Stomach (tissue), 9 donors: ENCODE results near the gene SYCP2. TPM values are rescaled to one million over a fixed set of nuclear protein-coding genes. Genes with fewer than 3 reads are reported as not detected.

Experiments used
- DNase-seq, 2 donors: peaks; one replicate each; pipeline versions ENCODE4 v3.0.0 to v3.0.0-alpha.2; 2013 to 2019
- H3K27ac ChIP-seq, 5 donors: fragments of 200-600 bp in 4 of 5; sonication (generic) in 4 of 5; one replicate each; pipeline ENCODE4 v1.5.1; 2013 to 2019; ENCODE audit warnings: mild to moderate bottlenecking in 1 of 5, moderate library complexity in 1 of 5
- H3K27me3 ChIP-seq, 3 donors: fragments of 200-600 bp; sonication (generic); one replicate each; pipeline ENCODE4 v1.5.1; 2017 to 2019; ENCODE audit warnings: mixed run types in 1 of 3
- H3K36me3 ChIP-seq, 4 donors: fragments of 200-600 bp; sonication (generic); 1 replicate in 3 of 4; 2 replicates in 1 of 4; pipeline ENCODE4 v1.5.1; 2016 to 2019
- H3K4me1 ChIP-seq, 4 donors: fragments of 200-600 bp; sonication (generic); one replicate each; pipeline ENCODE4 v1.5.1; 2016 to 2019
- H3K4me3 ChIP-seq, 4 donors: fragments of 200-600 bp; sonication (generic) in 3 of 4; one replicate each; pipeline ENCODE4 v1.5.1; 2016 to 2019; ENCODE audit warnings: mild to moderate bottlenecking in 1 of 4
- H3K9me3 ChIP-seq, 4 donors: fragments of 200-600 bp; sonication (generic); one replicate each; pipeline ENCODE4 v1.5.1; 2016 to 2019
- EP300 ChIP-seq: sonication (generic); formaldehyde crosslinking; IDR thresholded peaks from one replicate; pipeline ENCODE4 v1.6.1; 2017; ENCODE audit warnings: antibody characterized with exemption
- POLR2A ChIP-seq, 4 donors: fragments of 450-650 bp; IDR thresholded peaks; one replicate each; pipeline ENCODE4 v1.6.1; 2016; ENCODE audit warnings: antibody characterized with exemption in 4 of 4, control low read depth in 2 of 4, mild to moderate bottlenecking in 1 of 4, moderate library complexity in 1 of 4
- POLR2AphosphoS5 ChIP-seq, 3 donors: sonication (generic); formaldehyde crosslinking; IDR thresholded peaks; one replicate each; pipeline ENCODE4 v1.6.1; 2016; ENCODE audit warnings: antibody characterized with exemption in 3 of 3
- WGBS, 5 donors: extraction: QIAGEN DNeasy Blood & Tissue Kit in 3 of 5; methylation state at CpG; one replicate each; pipeline versions ENCODE4 v1.1.5 to v1.1.7; 2013 to 2018; 5-methylcytosine and 5-hydroxymethylcytosine counted together
- intact Hi-C: fragments of 100-400 bp; cut with DNase I; formaldehyde crosslinking; loops from one replicate; pipeline ENCODE4 v1.15.1; 2023; ENCODE audit warnings: low total_unique reads
- polyA plus RNA-seq, 3 donors: library from polyadenylated mRNA; stranded (reverse); fragments of 200-250 nt; gene quantifications; one replicate each; pipeline ENCODE4 v1.2.3, GENCODE V29; 2013
- total RNA-seq, 5 donors: library from RNA; depleted of rRNA; stranded (reverse); fragments of >200 nt; gene quantifications; one replicate each; pipeline versions ENCODE4 v1.1.0 to v1.2.3, GENCODE V29; 2014 to 2016
- TF ChIP-seq, protein P1 (sequence below), 7 experiments: fragments of 450-650 bp in 4 of 7; fragments of 200-600 bp in 3 of 7; sonication (generic) in 3 of 7; IDR thresholded peaks; one replicate each; pipeline ENCODE4 v1.5.1; 2016 to 2019; ENCODE audit warnings: antibody characterized with exemption in 7 of 7, control low read depth in 2 of 7, mild to moderate bottlenecking in 1 of 7
- donor health status: healthy with polysubstance abuse.
- donor health status: Bipolar disorder and iron deficiency.
- donor health status: healthy.

SYCP2 gene
- total and polyA plus RNA-seq, 8 donors = 1.4 to 14.6 (median 6.7) TPM

- TF ChIP-seq POLR2A (IDR thresholded peaks at IDR 0.05) = no peak
- no peak for TF ChIP-seq EP300
- TF ChIP-seq, protein P1, sequence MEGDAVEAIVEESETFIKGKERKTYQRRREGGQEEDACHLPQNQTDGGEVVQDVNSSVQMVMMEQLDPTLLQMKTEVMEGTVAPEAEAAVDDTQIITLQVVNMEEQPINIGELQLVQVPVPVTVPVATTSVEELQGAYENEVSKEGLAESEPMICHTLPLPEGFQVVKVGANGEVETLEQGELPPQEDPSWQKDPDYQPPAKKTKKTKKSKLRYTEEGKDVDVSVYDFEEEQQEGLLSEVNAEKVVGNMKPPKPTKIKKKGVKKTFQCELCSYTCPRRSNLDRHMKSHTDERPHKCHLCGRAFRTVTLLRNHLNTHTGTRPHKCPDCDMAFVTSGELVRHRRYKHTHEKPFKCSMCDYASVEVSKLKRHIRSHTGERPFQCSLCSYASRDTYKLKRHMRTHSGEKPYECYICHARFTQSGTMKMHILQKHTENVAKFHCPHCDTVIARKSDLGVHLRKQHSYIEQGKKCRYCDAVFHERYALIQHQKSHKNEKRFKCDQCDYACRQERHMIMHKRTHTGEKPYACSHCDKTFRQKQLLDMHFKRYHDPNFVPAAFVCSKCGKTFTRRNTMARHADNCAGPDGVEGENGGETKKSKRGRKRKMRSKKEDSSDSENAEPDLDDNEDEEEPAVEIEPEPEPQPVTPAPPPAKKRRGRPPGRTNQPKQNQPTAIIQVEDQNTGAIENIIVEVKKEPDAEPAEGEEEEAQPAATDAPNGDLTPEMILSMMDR (IDR thresholded peaks at IDR 0.05) = no peak
- TF ChIP-seq POLR2AphosphoS5 (IDR thresholded peaks at IDR 0.05) = no peak
Measured at GRCh38 chr20:59912609-59913008, 20.8 kb downstream of the SYCP2 start.

GRCh38 chr20:59911041-59911440 is 22.4 kb downstream of the SYCP2 start:
- H3K27me3 ChIP-seq = no peaks in the 10 kb centered on the region
- H3K9me3 ChIP-seq = no peaks in the 10 kb centered on the region
- TF ChIP-seq POLR2A (IDR thresholded peaks at IDR 0.05) (no peak), POLR2AphosphoS5 (IDR thresholded peaks at IDR 0.05) (no peak), EP300 (no peak)
- TF ChIP-seq, protein P1 (IDR thresholded peaks at IDR 0.05) = no peak
- no peak for DNase-seq
- no peaks in the 10 kb centered on the region for H3K36me3 ChIP-seq
- no peak overlapping the region for H3K27ac ChIP-seq
- intact Hi-C loops = no loop called here
- 86 to 96% (median 88%) methylated on average over 2 of the region's 2 CpGs for WGBS, 5 donors
- no peak overlapping the region for H3K4me3 ChIP-seq
- no peaks in the 10 kb centered on the region for H3K4me1 ChIP-seq

More at GRCh38 chr20:59912609-59913008, 20.8 kb downstream of the SYCP2 start:
- no peaks in the 10 kb centered on the region for H3K9me3 ChIP-seq
- intact Hi-C loops = no loop called here
- no peak for DNase-seq
- H3K4me3 ChIP-seq = no peak overlapping the region
- H3K4me1 ChIP-seq = no peaks in the 10 kb centered on the region
- H3K36me3 ChIP-seq = no peaks in the 10 kb centered on the region
- no peak overlapping the region for H3K27ac ChIP-seq
- WGBS, 5 donors = 67 to 89% (median 84%) methylated on average over 4 of the region's 4 CpGs
- no peaks in the 10 kb centered on the region for H3K27me3 ChIP-seq

- WGBS, 5 donors = 91 to 96% (median 93%) methylated on average over 5 of the region's 5 CpGs
- Histone ChIP-seq H3K9me3 (no peaks in the 10 kb centered on the region), H3K4me3 (no peak overlapping the region), H3K27ac (no peak overlapping the region), H3K4me1 (no peaks in the 10 kb centered on the region), H3K27me3 (no peaks in the 10 kb centered on the region), H3K36me3 (no peaks in the 10 kb centered on the region)
- intact Hi-C loops = no loop called here
- no peak for TF ChIP-seq EP300
- TF ChIP-seq, protein P1 (IDR thresholded peaks at IDR 0.05) = no peak
- no peak for TF ChIP-seq POLR2A (IDR thresholded peaks at IDR 0.05)
- no peak for TF ChIP-seq POLR2AphosphoS5 (IDR thresholded peaks at IDR 0.05)
- DNase-seq = no peak
Measured at GRCh38 chr20:59908855-59909254, 24.6 kb downstream of the SYCP2 start.

- no peak for TF ChIP-seq POLR2A (IDR thresholded peaks at IDR 0.05)
- TF ChIP-seq EP300 = no peak
- TF ChIP-seq, protein P1 (IDR thresholded peaks at IDR 0.05) = no peak
- no peak for TF ChIP-seq POLR2AphosphoS5 (IDR thresholded peaks at IDR 0.05)
- WGBS, 5 donors = 90 to 100% (median 95%) methylated on average over 1 of the region's 1 CpG
- Histone ChIP-seq H3K27me3 (no peaks in the 10 kb centered on the region), H3K4me3 (no peak overlapping the region), H3K27ac (no peak overlapping the region), H3K9me3 (no peaks in the 10 kb centered on the region), H3K4me1 (no peaks in the 10 kb centered on the region), H3K36me3 (no peaks in the 10 kb centered on the region)
- DNase-seq = no peak
- intact Hi-C loops = no loop called here
Measured at GRCh38 chr20:59903621-59904020, 29.8 kb downstream of the SYCP2 start.
